Stimulated activated CD8-positive, alpha-beta memory T cell treated with anti-CD3 and anti-CD28 coated beads, Interleukin-12 subunit alpha, Interleukin-12 subunit beta, amount 100 ng/mL, for 24 hours (primary cell): ENCODE measurements around the gene COL5A1.
"Not testable (repeated sequence)": the region's sequence is repeated elsewhere in the genome, so short reads cannot be mapped to it uniquely, and the experiment has no call there.

Source experiments
- DNase-seq: peaks from one replicate; pipeline ENCODE4 v3.0.0-alpha.2; 2020; ENCODE audit errors: extremely low read depth

COL5A1 gene

GRCh38 chr9:134676886-134677285, 35.3 kb downstream of the COL5A1 start:
- no peak for DNase-seq

GRCh38 chr9:134677743-134678142, 36.1 kb downstream of the COL5A1 start:
- no peak for DNase-seq

- DNase-seq: no peak
Measured at GRCh38 chr9:134678206-134678605, 36.6 kb downstream of the COL5A1 start.

GRCh38 chr9:134678666-134679443, 37.3 kb downstream of the COL5A1 start:
- no peak for DNase-seq

- no peak for DNase-seq
Measured at GRCh38 chr9:134679616-134680392, 38.2 kb downstream of the COL5A1 start.

- DNase-seq: no peak
Measured at GRCh38 chr9:134680393-134681060, 38.9 kb downstream of the COL5A1 start.

GRCh38 chr9:134681061-134681661, 39.6 kb downstream of the COL5A1 start:
- no peak for DNase-seq

- no peak for DNase-seq
Measured at GRCh38 chr9:134682026-134682425, 40.4 kb downstream of the COL5A1 start.

GRCh38 chr9:134682651-134683364, 41.2 kb downstream of the COL5A1 start:
- DNase-seq: no peak

- no peak for DNase-seq
Measured at GRCh38 chr9:134683714-134684374, 42.2 kb downstream of the COL5A1 start.

- DNase-seq: no peak
Measured at GRCh38 chr9:134684375-134684723, 42.7 kb downstream of the COL5A1 start.

GRCh38 chr9:134684941-134685340, 43.3 kb downstream of the COL5A1 start:
- not testable (repeated sequence) for DNase-seq

GRCh38 chr9:134685784-134686183, 44.2 kb downstream of the COL5A1 start:
- DNase-seq: no peak

GRCh38 chr9:134686896-134687295, 45.3 kb downstream of the COL5A1 start:
- DNase-seq: no peak

GRCh38 chr9:134687556-134687955, 46.0 kb downstream of the COL5A1 start:
- DNase-seq: no peak

GRCh38 chr9:134688231-134688630, 46.6 kb downstream of the COL5A1 start:
- DNase-seq: no peak

GRCh38 chr9:134688661-134689320, 47.2 kb downstream of the COL5A1 start:
- DNase-seq: no peak

GRCh38 chr9:134689321-134690181, 47.9 kb downstream of the COL5A1 start:
- no peak for DNase-seq

GRCh38 chr9:134690301-134690751, 48.7 kb downstream of the COL5A1 start:
- DNase-seq: no peak
